GM12874 (cell line): ENCODE measurements around the gene DLL3.

Experiments used
- TF ChIP-seq, protein P1 (sequence below): IDR thresholded peaks from 2 replicates; pipeline ENCODE4 v1.5.1; 2011; ENCODE audit warnings: low read depth, mild to moderate bottlenecking, control low read depth, low read length, moderate library complexity; ENCODE audit not compliant: insufficient read depth

The DLL3 gene

DNA sequence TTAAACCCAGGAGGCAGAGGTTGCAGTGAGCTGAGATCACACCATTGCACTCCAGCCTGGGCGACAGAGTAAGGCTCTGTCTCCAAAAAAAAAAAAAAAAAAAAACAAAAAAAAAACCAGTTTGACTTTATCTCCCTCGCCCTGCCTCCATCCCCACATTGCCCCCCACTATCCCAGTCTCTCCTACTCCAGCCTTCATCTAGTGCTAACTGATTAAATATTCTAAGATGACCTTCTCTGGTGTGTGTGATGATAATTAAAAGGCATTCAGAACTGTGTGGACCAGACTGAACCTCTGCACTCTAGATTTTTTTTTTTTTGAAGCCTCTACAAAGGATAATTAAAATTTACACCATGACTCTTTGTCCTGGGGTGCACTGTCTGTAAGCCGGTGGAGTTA lies 6.0 kb upstream of the DLL3 start:
- TF ChIP-seq, protein P1, sequence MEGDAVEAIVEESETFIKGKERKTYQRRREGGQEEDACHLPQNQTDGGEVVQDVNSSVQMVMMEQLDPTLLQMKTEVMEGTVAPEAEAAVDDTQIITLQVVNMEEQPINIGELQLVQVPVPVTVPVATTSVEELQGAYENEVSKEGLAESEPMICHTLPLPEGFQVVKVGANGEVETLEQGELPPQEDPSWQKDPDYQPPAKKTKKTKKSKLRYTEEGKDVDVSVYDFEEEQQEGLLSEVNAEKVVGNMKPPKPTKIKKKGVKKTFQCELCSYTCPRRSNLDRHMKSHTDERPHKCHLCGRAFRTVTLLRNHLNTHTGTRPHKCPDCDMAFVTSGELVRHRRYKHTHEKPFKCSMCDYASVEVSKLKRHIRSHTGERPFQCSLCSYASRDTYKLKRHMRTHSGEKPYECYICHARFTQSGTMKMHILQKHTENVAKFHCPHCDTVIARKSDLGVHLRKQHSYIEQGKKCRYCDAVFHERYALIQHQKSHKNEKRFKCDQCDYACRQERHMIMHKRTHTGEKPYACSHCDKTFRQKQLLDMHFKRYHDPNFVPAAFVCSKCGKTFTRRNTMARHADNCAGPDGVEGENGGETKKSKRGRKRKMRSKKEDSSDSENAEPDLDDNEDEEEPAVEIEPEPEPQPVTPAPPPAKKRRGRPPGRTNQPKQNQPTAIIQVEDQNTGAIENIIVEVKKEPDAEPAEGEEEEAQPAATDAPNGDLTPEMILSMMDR: no peak

DNA sequence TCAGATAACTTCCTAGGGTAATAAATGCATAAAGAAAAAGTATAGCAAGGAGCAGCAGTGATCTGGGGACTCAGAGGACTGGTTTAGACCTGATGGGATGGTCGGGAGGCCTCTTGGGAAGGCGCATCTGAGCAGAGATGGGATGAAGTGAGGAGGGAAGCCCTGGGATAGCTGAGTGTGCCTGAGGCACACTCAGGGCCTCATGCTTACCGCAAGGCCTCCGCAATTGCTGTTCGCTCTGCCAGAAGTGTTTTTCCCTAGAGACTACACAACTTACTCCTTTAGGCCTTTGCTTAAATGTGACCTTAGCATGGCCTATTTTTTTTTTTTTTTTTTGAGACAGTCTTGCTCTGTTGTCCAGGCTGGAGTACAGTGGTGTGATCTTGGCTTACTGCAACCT lies 4.1 kb upstream of the DLL3 start:
- TF ChIP-seq, protein P1: no peak

DNA sequence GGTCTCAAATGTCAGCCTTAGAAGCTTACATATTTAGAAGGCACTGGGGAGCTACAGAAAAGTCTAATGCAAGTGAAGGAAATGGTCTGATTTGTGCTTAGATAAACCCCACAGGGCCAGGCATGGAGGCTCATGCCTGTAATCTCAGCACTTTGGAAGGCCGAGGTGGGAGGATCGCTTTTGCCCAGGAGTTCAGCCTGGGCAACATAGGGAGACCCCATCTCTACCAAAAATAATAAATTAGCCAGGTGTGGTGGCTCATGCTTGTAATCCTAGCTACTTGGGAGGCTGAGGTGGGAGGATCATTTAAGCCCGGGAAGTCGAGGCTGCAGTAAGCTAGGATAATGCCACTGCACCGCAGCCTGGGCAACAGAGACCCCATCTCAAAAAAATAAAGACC lies 2.7 kb upstream of the DLL3 start:
- TF ChIP-seq, protein P1: no peak

DNA sequence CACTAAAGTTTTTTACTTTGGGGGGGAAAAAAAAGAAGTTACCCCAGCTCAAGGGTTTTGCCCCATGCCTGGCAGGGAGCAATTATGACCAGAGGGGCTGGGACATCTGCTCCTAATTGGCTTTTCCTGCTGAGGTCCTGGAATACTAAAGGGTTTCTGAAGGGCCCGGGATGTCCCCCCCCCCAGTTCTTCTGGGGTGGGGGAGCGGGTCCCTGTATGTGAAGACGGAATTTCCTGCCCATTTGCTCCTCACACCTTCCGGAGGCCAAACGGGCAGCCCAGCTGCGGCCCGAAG lies 1.1 kb upstream of the DLL3 start:
- TF ChIP-seq, protein P1: peak; percentile 48

DNA sequence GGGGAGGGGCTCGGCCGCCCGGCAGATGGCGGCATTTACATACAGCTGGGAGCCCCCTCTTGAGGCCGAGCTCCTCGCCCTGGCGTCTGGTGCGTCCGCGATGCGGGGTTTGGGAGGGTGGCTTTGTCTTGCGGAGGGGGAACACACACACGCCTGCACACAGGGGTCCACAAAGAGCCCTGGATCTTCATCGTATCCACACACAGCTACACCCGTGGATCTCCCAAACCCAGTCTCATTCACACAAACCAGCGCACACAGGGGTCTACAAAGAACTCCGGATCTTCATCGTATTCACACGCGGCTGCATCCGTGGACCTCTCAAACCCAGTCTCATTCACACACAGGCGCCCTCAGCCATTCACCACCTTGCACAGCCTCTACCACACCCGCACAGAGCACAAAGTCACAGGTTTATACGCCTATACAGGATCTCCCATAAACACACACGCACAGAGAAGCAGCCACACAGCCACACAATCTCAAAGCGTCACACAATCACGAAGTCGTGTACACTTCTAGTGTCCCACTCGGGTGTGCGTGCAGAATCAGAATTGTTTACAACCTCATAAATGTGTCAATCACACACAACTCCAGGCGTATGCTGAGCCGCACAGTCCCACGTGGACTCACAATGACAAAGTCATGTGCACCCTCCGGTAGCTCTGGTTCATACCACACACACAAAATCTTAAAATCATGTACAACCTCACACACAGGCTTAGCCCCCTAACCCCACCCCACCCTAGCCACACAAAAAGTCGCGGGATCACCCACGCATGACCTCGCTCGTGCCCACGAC lies 550 bp upstream of the DLL3 start:
- TF ChIP-seq, protein P1: no peak

DNA sequence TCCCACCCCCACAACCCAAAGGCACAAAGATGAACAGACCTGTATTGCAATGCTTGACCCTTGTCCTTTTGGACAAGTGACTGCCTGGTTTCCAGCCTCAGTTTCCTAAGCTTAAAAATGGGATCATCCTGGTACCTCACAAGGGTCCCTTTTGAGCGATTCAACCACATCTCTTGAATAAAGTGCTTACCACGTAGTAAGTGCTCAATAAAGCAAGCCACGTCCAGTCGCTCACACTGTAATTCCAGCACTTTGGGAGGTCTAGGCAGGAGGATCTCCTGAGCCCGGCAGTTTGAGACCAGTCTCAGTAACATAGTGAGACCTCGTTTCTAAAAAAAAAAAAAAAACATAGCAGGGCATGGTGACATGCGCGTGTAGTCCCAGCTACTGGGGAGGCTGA lies 1.2 kb downstream of the DLL3 start:
- TF ChIP-seq, protein P1: no peak

DNA sequence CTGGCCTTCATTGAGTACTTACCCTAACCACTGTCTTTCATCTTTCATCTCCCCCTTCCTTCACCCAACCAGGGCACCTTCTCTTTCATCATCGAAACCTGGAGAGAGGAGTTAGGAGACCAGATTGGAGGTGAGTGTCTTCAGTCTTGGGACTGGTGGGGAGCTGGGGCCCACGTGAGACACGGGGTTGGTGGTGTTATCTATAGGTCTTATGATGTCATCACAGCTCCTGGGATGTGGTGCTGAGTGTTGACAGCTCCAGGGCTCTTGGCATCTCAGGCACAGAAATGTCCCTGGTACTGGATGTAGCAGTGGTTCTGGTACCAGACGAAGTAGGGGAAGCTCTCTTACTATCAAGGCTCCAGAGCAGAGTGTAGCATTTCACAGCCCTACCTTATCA lies 1.8 kb downstream of the DLL3 start:
- TF ChIP-seq, protein P1: no peak

DNA sequence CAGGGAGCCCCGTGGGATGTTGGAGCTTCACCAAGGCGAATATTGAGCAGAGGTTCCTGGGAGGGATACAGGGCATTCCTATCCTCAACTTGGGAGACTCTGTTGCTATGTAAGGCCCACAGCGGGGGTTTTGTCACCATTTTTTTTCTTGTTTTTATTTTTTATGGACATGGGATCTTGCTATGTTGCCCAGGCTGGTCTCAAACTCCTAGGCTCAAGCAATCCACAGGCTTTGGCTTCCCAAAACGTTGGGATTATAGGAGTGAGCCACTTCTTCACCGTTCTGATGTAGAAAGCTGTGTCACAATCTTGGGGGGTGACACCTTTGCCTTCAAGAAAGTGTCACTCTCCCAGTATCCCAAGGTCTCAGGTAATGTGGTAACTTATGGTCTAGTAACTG lies 2.6 kb downstream of the DLL3 start:
- TF ChIP-seq, protein P1: no peak
